HEK293T (cell line): ENCODE measurements around the gene BCL2L11.

Experiments used
- ARNT ChIP-seq: fragments of 450-650 bp; IDR thresholded peaks from 2 replicates; pipeline ENCODE4 v1.6.1; 2017; ENCODE audit warnings: mild to moderate bottlenecking
- BHLHE40 ChIP-seq: fragments of 450-650 bp; IDR thresholded peaks from 2 replicates; pipeline ENCODE4 v1.6.1; 2016; ENCODE audit warnings: mild to moderate bottlenecking, moderate library complexity, borderline replicate concordance
- CTBP1 ChIP-seq: fragments of 450-650 bp; IDR thresholded peaks from 2 replicates; pipeline ENCODE4 v1.6.1; 2016; ENCODE audit warnings: borderline replicate concordance
- ELF4 ChIP-seq: fragments of 450-650 bp; IDR thresholded peaks from 2 replicates; pipeline ENCODE4 v1.6.1; 2017; ENCODE audit warnings: antibody characterized with exemption
- FOXA1 ChIP-seq: fragments of 450-650 bp; IDR thresholded peaks from 2 replicates; pipeline ENCODE4 v1.6.1; 2016; ENCODE audit warnings: mild to moderate bottlenecking
- FOXK2 ChIP-seq: fragments of 450-650 bp; IDR thresholded peaks from 2 replicates; pipeline ENCODE4 v1.6.1; 2016; ENCODE audit warnings: mild to moderate bottlenecking
- L3MBTL2 ChIP-seq: fragments of 450-650 bp; conservative IDR thresholded peaks from 2 replicates; pipeline ENCODE4 v1.6.1; 2016; ENCODE audit warnings: mild to moderate bottlenecking
- LEF1 ChIP-seq: fragments of 450-650 bp; IDR thresholded peaks from 2 replicates; pipeline ENCODE4 v1.6.1; 2017; ENCODE audit warnings: mild to moderate bottlenecking, borderline replicate concordance
- SP1 ChIP-seq: fragments of 450-650 bp; IDR thresholded peaks from 2 replicates; pipeline ENCODE4 v1.6.1; 2017
- TARDBP ChIP-seq: fragments of 450-650 bp; IDR thresholded peaks from 2 replicates; pipeline ENCODE4 v1.6.1; 2016
- TF ChIP-seq, protein P1 (sequence below): fragments of 450-650 bp; IDR thresholded peaks from 2 replicates; pipeline ENCODE4 v1.6.1; 2016

DNA sequence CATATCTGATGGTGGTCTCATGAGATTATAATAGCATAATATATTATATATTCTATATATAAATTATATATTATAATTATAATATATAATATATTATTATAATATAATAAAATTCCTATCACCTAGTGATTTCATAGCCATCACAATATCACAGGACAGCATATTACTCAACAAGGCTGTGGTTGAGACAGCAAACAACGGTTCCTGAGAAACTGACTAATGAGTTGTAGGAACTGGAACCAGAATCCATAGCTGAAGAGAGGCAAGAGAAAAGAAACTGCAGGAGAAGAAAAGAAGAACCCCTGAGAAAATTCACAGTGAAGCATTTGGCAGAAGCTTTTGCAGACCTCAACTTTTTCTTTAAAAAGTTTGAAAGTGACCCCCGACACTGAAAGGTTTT is 84.0 kb downstream of the BCL2L11 start:
- TF ChIP-seq ELF4 (no peak), TARDBP (no peak), SP1 (no peak), ARNT (no peak), FOXK2 (no peak), LEF1 (no peak), L3MBTL2 (no peak), CTBP1 (no peak), BHLHE40 (no peak), FOXA1 (no peak)
- TF ChIP-seq, protein P1, sequence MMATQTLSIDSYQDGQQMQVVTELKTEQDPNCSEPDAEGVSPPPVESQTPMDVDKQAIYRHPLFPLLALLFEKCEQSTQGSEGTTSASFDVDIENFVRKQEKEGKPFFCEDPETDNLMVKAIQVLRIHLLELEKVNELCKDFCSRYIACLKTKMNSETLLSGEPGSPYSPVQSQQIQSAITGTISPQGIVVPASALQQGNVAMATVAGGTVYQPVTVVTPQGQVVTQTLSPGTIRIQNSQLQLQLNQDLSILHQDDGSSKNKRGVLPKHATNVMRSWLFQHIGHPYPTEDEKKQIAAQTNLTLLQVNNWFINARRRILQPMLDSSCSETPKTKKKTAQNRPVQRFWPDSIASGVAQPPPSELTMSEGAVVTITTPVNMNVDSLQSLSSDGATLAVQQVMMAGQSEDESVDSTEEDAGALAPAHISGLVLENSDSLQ: no peak
